TTC549 (cell line): Measurements from ENCODE around the gene OR11L1.

Experiments used
- FAIRE-seq: peaks from 2 replicates; lab custom pipeline; 2012; peaks lifted over from hg19 to GRCh38; lab: Jason Lieb, UNC

OR11L1 gene, protein sequence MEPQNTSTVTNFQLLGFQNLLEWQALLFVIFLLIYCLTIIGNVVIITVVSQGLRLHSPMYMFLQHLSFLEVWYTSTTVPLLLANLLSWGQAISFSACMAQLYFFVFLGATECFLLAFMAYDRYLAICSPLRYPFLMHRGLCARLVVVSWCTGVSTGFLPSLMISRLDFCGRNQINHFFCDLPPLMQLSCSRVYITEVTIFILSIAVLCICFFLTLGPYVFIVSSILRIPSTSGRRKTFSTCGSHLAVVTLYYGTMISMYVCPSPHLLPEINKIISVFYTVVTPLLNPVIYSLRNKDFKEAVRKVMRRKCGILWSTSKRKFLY

DNA sequence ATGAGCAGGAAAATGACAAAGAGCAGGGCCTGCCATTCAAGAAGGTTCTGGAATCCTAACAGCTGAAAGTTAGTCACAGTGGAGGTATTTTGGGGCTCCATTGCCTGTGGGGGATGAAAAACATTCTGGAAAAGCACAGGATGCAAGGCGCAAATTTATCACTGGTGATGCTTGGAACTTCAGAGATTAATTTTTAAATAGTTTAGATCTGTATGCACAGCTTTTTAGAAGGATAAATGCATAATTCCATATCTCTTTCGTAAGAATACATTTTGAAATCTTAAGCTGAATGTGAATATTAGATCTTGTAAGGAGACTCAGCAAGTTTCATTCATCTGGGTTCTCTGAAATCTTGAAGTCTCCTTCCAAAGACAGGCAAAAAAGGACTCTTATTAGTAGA, at the start of gene OR11L1:
Gene OR11L1, minus strand, starts transcription at position 101 of the 400 bp plus-strand sequence. Its CDS starts 0 bp downstream, at position 101.
- no peak for FAIRE-seq

GRCh38 chr1:247884797-247885413, 43.2 kb upstream of the OR11L1 start:
- peak; percentile 34 for FAIRE-seq

DNA sequence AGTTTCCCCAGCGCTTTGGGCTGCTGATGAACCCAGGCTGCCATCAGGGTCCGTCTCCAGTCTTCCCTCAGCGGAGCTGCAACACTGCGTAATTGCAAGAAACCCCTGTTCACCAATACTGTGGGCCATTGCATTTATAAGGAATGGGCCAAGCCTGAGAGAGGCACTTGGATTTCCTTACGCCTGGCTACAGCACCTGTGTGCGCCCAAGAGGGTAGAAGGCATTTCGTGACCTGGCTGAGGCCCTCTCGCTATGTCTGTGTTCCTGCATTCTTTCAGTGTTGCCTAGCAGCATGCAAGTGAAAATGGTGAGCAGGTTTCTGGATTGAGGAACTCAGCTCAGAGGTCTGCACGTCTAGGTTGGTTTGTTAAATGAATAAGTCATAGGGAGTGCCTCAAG, 41.6 kb upstream of the OR11L1 start:
- FAIRE-seq: no peak

DNA sequence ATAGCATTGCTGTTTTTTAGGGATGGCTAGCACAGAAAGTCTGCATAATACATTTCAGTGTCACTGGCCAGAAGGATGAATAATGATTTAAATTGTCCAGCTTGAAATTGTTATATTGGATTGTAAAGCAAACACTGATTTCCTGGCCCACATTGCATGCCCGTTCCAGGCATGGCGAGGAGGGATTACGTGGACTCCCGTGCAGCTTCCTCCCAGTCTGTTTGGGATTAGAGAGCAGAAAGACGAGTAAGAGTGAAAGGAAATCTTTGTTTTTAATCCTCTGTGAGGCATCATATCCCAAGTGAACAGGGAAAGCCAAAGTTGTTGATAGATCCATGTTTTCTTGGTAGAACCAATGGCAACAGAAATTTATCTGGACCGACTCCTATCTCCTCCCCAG, 23.7 kb upstream of the OR11L1 start:
- no peak for FAIRE-seq

DNA sequence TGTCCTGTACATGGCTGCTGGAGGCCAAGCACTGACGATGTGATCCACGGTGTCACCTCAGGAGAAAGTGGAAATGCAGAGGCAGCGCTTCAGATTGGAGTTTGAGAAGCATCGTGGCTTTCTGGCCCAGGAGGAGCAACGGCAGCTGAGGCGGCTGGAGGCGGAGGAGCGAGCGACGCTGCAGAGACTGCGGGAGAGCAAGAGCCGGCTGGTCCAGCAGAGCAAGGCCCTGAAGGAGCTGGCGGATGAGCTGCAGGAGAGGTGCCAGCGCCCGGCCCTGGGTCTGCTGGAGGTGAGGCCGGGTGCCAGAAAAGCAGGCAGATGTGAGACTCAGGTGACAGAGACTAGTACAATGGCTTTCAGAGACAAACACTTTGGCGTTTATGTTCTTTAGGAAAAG, 22.9 kb upstream of the OR11L1 start:
- no peak for FAIRE-seq

DNA sequence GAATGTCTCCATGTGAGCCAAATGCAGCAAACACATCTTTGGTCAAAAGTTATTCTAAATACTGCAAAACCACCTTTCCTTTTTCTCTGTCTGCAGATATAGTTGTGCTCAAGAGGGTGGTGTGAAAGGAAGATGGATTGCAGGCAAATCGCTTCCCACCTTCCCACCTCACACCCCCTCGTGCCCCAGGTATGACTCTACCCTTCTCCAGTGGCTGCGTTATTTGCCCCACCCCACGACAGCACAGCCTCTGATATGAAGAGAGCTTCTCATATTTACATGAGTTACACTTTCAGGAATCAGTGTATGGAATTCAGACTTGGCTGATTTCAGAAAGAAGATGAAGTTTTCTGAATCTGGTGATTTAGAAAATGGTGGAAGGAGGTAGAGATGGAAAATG, 21.1 kb upstream of the OR11L1 start:
- no peak for FAIRE-seq

- no peak for FAIRE-seq
Observed at GRCh38 chr1:247857985-247858619, 16.4 kb upstream of the OR11L1 start.

- no peak for FAIRE-seq
Observed at GRCh38 chr1:247857069-247857984, 15.6 kb upstream of the OR11L1 start, which contains the start of gene TRIM58. Gene TRIM58 (plus strand): TSS chr1:247857187. CDS start chr1:247857247, 60 bp downstream.

- no peak for FAIRE-seq
Observed at GRCh38 chr1:247855911-247856310, 14.2 kb upstream of the OR11L1 start.

DNA sequence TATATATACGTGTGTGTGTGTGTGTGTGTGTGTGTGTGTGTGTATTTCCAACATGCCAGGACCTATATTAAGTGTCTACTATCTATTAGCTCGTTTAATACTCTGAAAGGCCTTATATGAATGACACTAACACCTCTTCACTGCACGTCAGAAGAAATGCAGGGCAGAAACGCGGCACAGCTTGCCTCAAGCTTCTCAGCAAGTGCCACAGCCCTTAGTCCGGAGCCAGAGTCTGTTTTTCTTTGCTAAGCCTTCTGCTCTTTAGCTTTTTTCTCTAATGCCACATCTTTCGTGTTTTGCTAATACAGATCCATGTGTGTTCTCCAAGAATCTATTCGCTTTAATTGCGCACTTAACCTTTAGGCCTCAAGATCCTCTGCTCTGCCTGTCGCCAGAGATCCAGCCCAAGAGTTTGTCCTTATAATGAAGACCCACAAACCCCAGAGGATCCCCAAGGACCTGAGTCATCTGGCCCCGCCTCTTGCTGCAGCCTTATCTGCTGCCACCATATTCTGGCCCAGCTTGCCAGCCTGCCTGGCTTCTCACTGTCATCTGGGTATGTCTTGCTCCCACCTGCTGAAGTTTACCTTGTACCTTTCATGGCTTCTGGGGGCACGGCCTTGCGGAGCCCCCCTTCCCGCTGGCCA, 13.3 kb upstream of the OR11L1 start:
- no peak for FAIRE-seq

GRCh38 chr1:247849616-247850015, 7.9 kb upstream of the OR11L1 start:
- peak; percentile 23 for FAIRE-seq

- FAIRE-seq: no peak
Observed at GRCh38 chr1:247848346-247848745, 6.7 kb upstream of the OR11L1 start.

DNA sequence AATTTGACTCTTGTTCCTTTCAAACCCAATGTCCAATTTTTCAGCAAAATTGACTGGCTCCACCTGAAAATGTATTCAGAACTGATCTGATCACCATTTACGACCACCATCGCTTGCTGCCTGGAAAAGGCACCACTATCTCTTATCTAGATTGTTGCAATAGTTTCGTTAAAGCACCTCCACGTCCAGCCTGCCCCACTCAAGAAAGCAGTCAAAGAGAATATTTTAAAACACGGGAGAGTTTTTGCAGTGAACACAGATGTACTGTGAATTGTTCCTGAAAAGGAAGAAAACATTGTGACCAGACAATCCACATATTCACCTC, 4.0 kb upstream of the OR11L1 start:
- no peak for FAIRE-seq

- no peak for FAIRE-seq
Observed at GRCh38 chr1:247845011-247845692, 3.5 kb upstream of the OR11L1 start.

- FAIRE-seq: no peak
Observed at GRCh38 chr1:247843411-247843810, 1.7 kb upstream of the OR11L1 start.

DNA sequence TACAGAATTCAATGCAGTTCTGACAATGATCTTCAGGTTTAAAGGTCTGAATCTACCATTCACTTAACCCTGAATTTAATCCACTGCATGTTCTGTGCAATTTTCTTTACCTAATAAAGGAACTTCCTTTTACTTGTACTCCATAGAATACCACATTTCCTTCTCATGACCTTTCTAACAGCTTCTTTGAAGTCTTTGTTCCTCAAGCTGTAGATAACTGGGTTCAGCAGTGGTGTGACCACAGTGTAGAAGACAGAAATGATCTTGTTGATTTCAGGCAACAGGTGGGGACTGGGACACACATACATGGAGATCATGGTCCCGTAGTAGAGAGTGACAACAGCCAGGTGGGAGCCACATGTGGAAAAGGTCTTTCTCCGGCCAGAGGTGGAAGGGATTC, 878 bp downstream of the OR11L1 start:
- no peak for FAIRE-seq

DNA sequence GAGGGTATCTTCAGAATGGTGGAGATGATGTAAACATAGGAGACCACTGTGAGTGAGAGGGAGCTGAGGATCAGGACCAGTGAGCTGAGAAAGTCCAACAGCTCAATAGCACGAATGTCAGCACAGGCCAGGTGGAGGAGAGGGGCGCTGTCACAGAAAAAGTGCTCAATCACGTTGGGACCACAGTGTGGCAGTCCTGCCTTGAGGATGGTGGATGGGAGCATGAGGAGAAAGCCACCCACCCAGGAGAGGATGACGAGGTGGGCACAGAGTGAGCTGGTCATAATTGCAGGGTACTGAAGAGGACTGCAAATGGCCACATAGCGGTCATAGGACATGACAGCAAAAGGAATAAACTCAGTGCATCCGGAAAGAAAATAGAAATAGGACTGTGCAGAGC, 8.1 kb downstream of the OR11L1 start:
- FAIRE-seq: no peak

DNA sequence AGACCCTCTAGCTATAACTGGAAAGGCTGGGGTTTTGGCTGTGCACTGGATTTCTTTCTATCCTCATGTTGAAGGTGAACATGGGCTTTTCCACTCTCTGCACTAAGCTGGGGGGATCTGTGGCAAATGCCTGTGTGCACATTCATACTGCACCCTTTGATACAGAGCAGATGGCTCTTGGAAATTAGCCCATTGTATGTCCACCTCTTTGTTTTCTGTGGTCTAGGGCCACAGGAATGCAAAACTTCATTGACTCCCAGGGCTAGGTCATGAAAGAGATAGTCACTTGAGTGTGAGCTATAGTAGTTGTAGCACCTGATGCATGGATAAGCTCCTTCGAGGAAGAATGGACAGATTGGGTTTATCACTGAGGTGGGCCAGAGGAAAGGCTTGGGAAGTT, 12.0 kb downstream of the OR11L1 start:
- FAIRE-seq: no peak

GRCh38 chr1:247825362-247825761, 16.3 kb downstream of the OR11L1 start:
- no peak for FAIRE-seq

GRCh38 chr1:247824023-247824422, 17.7 kb downstream of the OR11L1 start, which contains the start of gene OR14A16:
Gene OR14A16 (minus strand): TSS chr1:247824119. CDS start chr1:247815729, 8,390 bp downstream.
- no peak for FAIRE-seq

GRCh38 chr1:247822060-247822459, 19.6 kb downstream of the OR11L1 start:
- no peak for FAIRE-seq
